Nephron (organoid): Measurements from ENCODE around the gene SYNGR3.

Experiments used
- H3K27ac Mint-ChIP-seq, 3 experiments: 2 replicates each; pipeline ENCODE4 v1.8.0; 2020; ENCODE audit warnings: mixed read lengths in 3 of 3, mild to moderate bottlenecking in 2 of 3, moderate library complexity in 1 of 3
- H3K27me3 Mint-ChIP-seq: 2 replicates; pipeline ENCODE4 v1.8.0; 2021; ENCODE audit warnings: low read depth, mild to moderate bottlenecking, moderate library complexity, mixed read lengths
- H3K36me3 Mint-ChIP-seq: 2 replicates; pipeline ENCODE4 v1.8.0; 2020; ENCODE audit warnings: low read depth, mixed read lengths
- H3K4me1 Mint-ChIP-seq: 2 replicates; pipeline ENCODE4 v1.8.0; 2020; ENCODE audit warnings: mixed read lengths
- H3K4me3 Mint-ChIP-seq, 3 experiments: 2 replicates each; pipeline ENCODE4 v1.8.0; 2020; ENCODE audit warnings: mild to moderate bottlenecking in 3 of 3, mixed read lengths in 3 of 3, moderate library complexity in 2 of 3
- H3K9me3 Mint-ChIP-seq: 2 replicates; pipeline ENCODE4 v1.8.0; 2020; ENCODE audit warnings: mixed read lengths
- TF ChIP-seq, protein P1 (sequence below), 3 experiments: fragments of 200-600 bp; sonication (generic); IDR thresholded peaks; one replicate each; pipeline ENCODE4 v1.5.0; 2021; ENCODE audit warnings: antibody characterized with exemption in 3 of 3; ENCODE audit not compliant: unreplicated experiment in 3 of 3

Gene SYNGR3

DNA sequence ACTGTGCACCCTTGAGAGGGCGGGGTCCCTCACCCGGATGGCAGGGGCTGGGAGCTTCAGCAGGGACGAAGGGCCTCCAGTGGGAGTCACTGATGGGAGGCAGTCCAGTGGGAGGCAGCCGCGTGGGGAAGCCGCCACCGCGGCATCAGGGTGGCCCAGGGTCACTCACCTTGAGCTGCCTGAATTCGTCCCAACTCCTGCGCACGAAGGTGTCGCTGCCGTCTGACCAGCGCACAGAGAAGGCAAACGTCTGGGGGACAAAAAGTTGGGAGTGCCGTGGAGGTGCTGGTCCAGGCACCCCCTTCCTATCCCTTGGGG, 9.0 kb upstream of the SYNGR3 start:
- H3K36me3 Mint-ChIP-seq, result peaks cover 3% of the 10 kb centered on the region
- TF ChIP-seq, protein P1, sequence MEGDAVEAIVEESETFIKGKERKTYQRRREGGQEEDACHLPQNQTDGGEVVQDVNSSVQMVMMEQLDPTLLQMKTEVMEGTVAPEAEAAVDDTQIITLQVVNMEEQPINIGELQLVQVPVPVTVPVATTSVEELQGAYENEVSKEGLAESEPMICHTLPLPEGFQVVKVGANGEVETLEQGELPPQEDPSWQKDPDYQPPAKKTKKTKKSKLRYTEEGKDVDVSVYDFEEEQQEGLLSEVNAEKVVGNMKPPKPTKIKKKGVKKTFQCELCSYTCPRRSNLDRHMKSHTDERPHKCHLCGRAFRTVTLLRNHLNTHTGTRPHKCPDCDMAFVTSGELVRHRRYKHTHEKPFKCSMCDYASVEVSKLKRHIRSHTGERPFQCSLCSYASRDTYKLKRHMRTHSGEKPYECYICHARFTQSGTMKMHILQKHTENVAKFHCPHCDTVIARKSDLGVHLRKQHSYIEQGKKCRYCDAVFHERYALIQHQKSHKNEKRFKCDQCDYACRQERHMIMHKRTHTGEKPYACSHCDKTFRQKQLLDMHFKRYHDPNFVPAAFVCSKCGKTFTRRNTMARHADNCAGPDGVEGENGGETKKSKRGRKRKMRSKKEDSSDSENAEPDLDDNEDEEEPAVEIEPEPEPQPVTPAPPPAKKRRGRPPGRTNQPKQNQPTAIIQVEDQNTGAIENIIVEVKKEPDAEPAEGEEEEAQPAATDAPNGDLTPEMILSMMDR (IDR thresholded peaks at IDR 0.05; ENCODE audit: unreplicated experiment in 3 of 3), result no peak
- H3K9me3 Mint-ChIP-seq, result no peaks in the 10 kb centered on the region
- H3K27me3 Mint-ChIP-seq, result peaks cover 51% of the 10 kb centered on the region
- peaks cover 25% of the 10 kb centered on the region for H3K4me1 Mint-ChIP-seq
- H3K27ac Mint-ChIP-seq, result no peak overlapping the region
- peak overlapping the region in 1 of 3 experiments; percentile 20 for H3K4me3 Mint-ChIP-seq

DNA sequence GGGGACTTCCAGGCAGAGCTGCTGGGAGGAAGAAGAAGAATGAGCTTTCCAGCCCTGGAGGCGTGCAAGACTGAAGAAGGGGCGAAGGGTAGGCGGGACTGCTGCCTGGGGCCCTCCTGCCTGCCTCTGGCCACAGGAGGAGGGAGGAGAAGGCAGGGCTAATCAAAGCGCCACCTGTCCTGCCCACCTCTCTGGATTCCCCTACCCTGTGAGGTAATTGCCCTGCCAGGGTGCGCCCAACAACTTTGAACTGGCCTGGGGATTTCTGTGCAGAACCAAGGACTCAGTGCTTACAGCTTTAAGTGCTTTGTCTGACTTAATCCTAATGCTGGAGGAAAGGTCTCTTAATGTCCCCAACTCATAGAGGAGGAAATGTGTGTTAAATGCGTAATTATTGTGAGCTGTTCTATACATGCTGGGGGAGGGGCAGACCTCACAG, 8.4 kb upstream of the SYNGR3 start, which contains the start of gene NOXO1:
NOXO1 (minus strand) TSS at position 72 of the 439 bp plus-strand sequence. CDS start 290 bp downstream, outside the sequence.
- Mint-ChIP-seq H3K27me3 (peaks cover 51% of the 10 kb centered on the region), H3K9me3 (no peaks in the 10 kb centered on the region), H3K36me3 (peaks cover 5% of the 10 kb centered on the region)

DNA sequence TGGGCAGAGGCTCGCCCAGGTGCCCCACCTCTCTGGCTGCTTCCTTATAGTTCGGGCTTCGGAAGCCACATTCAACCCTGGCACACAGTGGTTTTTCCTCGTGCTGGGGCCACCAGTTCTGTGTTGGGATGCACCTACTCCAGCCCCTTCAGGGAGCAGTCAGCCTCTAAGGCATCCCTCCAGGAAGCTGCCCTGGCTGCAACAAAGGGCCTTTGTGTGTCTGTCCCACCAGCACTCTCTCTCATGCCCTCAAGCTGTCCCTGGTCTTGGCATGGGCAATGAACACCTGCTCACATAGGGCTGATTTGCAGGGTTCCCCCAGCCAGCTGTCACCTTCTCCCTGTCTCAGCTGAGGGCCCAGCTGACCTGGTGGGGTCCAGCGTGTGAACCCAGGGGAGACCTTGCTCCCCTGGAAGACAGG, 7.7 kb upstream of the SYNGR3 start:
- H3K9me3 Mint-ChIP-seq, result no peaks in the 10 kb centered on the region
- H3K4me1 Mint-ChIP-seq, result peaks cover 25% of the 10 kb centered on the region

More for the DNA sequence above, 8.4 kb upstream of the SYNGR3 start, which contains the start of gene NOXO1:
- Mint-ChIP-seq H3K4me3 (peak within 1 kb of the TSS; percentile 57 to 84 (median 62)), H3K27ac (no peak within 1 kb of the TSS), H3K4me1 (peaks cover 25% of the 10 kb centered on the region)
- TF ChIP-seq, protein P1 (IDR thresholded peaks at IDR 0.05; ENCODE audit: unreplicated experiment in 3 of 3), result no peak

DNA sequence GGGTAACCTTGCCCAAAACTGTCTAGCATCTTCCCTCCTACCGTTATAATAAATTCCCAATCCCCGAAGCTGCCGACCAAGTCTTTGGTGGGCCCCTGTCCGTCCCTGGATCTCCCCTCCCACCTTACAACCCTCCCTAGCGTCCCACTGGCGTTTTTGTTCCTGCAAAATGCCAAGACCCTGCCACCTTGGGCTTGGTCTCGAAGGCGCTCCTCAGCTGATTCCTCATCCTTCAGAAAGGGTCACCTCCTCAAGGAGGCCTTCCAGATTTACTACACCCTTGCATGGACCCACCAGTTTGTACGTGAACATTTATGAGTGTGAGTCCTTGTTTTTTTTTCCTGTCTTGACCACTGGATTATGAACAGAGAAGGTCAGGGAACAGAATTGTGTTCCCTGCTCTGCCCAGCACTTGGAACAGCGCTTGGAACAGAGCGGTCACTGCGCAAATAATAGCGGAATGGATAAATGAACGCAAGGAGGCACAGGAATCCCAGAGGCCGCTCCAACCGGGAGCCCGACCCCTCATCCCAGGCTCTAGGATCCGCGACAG, 6.7 kb upstream of the SYNGR3 start:
- Mint-ChIP-seq H3K36me3 (peaks cover 8% of the 10 kb centered on the region), H3K27me3 (peaks cover 60% of the 10 kb centered on the region), H3K4me3 (peak overlapping the region; percentile 80 to 88 (median 84)), H3K4me1 (peaks cover 25% of the 10 kb centered on the region), H3K27ac (peak overlapping the region; percentile 24 to 76 (median 46)), H3K9me3 (no peaks in the 10 kb centered on the region)
- TF ChIP-seq, protein P1 (IDR thresholded peaks at IDR 0.05; ENCODE audit: unreplicated experiment in 3 of 3), result no peak

More for the DNA sequence above, 7.7 kb upstream of the SYNGR3 start:
- H3K27ac Mint-ChIP-seq, result no peak overlapping the region
- H3K27me3 Mint-ChIP-seq, result peaks cover 55% of the 10 kb centered on the region
- peak overlapping the region in 1 of 3 experiments; percentile 84 for H3K4me3 Mint-ChIP-seq
- peaks cover 11% of the 10 kb centered on the region for H3K36me3 Mint-ChIP-seq
- TF ChIP-seq, protein P1 (IDR thresholded peaks at IDR 0.05; ENCODE audit: unreplicated experiment in 3 of 3), result no peak

DNA sequence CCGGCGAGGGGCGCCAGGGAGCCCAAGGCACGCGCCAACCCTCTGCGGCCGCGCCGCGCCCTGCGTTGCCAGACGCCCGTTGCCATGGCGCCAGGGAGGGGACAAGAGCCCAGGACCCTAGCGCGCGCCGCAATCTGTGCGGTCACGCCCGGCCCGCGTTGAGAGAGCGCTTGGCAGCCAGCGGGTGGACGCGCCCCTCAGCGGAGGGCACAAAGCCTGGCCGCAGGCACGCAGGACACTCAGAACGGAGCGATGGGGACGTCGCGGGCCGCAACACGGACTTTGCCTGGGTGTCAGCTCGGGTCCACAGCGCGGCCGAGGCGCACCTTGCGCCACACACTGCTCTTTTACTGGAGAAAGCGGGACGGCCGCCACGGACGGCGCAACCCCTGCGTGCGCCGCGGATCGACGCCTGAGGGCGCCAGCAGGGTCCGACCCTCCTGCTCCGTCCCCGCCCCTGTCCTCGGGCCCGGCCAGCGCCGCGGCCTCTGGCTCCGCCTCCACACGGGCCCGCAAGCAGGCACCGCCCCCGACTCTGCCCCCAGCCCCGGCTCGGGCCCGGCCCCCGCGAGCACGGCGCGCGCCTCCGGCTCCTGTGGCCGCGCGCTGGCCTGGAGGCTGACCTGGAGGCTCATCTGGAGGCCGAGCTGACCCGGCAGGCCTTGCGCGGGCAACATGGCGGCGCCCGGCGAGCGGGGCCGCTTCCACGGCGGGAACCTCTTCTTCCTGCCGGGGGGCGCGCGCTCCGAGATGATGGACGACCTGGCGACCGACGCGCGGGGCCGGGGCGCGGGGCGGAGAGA, 6.0 kb upstream of the SYNGR3 start, which contains the start of gene GFER:
GFER (plus strand) TSS at position 650 of the 803 bp plus-strand sequence; CDS start at position 676, 26 bp downstream.
- Mint-ChIP-seq H3K27me3 (peaks cover 61% of the 10 kb centered on the region), H3K36me3 (peaks cover 12% of the 10 kb centered on the region), H3K9me3 (no peaks in the 10 kb centered on the region), H3K4me3 (peak within 1 kb of the TSS; percentile 87 to 88 (median 87)), H3K4me1 (peaks cover 29% of the 10 kb centered on the region), H3K27ac (peak within 1 kb of the TSS; percentile 46 to 88 (median 57))
- TF ChIP-seq, protein P1 (IDR thresholded peaks at IDR 0.05; ENCODE audit: unreplicated experiment in 3 of 3), result peak; percentile 26 to 57 (median 44)
